COR-L47 (cell line): ENCODE data around the gene C19orf73.
"Not testable (repeated sequence)": the region's sequence is repeated elsewhere in the genome, so short reads cannot be mapped to it uniquely, and the experiment has no call there.

Source experiments
- DNase-seq: peaks from one replicate; lab custom pipeline; 2025; lab: John Stamatoyannopoulos, UW

The C19orf73 gene

GRCh38 chr19:49121841-49122240 is 2.9 kb upstream of the C19orf73 start:
- DNase-seq, result not testable (repeated sequence)

GRCh38 chr19:49120868-49121267 is 1.9 kb upstream of the C19orf73 start:
- DNase-seq, result no peak

- no peak for DNase-seq
These were observed 1.4 kb upstream of the C19orf73 start for GRCh38 chr19:49120325-49120683.

- peak; percentile 21 for DNase-seq
These were observed 725 bp upstream of the C19orf73 start, which contains the start of gene PPFIA3 for GRCh38 chr19:49119411-49120324. Gene PPFIA3, plus strand, starts transcription at chr19:49119544. Its CDS starts 8,330 bp downstream, at chr19:49127874.

GRCh38 chr19:49117677-49118564 is 1.0 kb downstream of the C19orf73 start:
- no peak for DNase-seq

GRCh38 chr19:49116544-49116943 is 2.4 kb downstream of the C19orf73 start:
- no peak for DNase-seq

GRCh38 chr19:49114630-49115363 is 4.1 kb downstream of the C19orf73 start:
- DNase-seq, result no peak

GRCh38 chr19:49113762-49114629 is 4.9 kb downstream of the C19orf73 start, which contains the start of gene LIN7B:
Gene LIN7B, plus strand, starts transcription at chr19:49114370. Its CDS starts 35 bp downstream, at chr19:49114405.
- peak; percentile 50 for DNase-seq

GRCh38 chr19:49111218-49111998 is 7.5 kb downstream of the C19orf73 start:
- no peak for DNase-seq

GRCh38 chr19:49110567-49110966 is 8.4 kb downstream of the C19orf73 start:
- no peak for DNase-seq

- no peak for DNase-seq
These were observed 9.2 kb downstream of the C19orf73 start for GRCh38 chr19:49109569-49110233.

GRCh38 chr19:49109051-49109450 is 9.9 kb downstream of the C19orf73 start:
- no peak for DNase-seq

GRCh38 chr19:49107625-49108459 is 11.1 kb downstream of the C19orf73 start:
- no peak for DNase-seq

GRCh38 chr19:49106648-49107135 is 12.3 kb downstream of the C19orf73 start:
- DNase-seq, result peak; percentile 9

- no peak for DNase-seq
These were observed 14.6 kb downstream of the C19orf73 start for GRCh38 chr19:49104229-49104864.

- no peak for DNase-seq
These were observed 15.4 kb downstream of the C19orf73 start for GRCh38 chr19:49103331-49104085.

- no peak for DNase-seq
These were observed 16.6 kb downstream of the C19orf73 start for GRCh38 chr19:49102303-49102702.
